GM19351 (cell line): Measurements from ENCODE around the gene KASH5.

Source experiments
- ATAC-seq: cut with Tn5 transposase; IDR thresholded peaks from one replicate; pipeline ENCODE4 v1.9.1; 2021; ENCODE audit warnings: mild to moderate bottlenecking, moderate library complexity; ENCODE audit not compliant: unreplicated experiment

Gene KASH5

GRCh38 chr19:49421039-49421877 is 33.2 kb downstream of the KASH5 start:
- no peak for ATAC-seq

GRCh38 chr19:49421878-49422202 is 33.8 kb downstream of the KASH5 start:
- ATAC-seq = no peak

GRCh38 chr19:49422407-49423070 is 34.5 kb downstream of the KASH5 start:
- ATAC-seq = no peak

GRCh38 chr19:49423071-49423984 is 35.3 kb downstream of the KASH5 start, which contains the start of gene PTH2:
Gene PTH2, minus strand, starts transcription at chr19:49423441. Its CDS starts 102 bp downstream, at chr19:49423339.
- no peak for ATAC-seq

GRCh38 chr19:49423985-49424303 is 35.9 kb downstream of the KASH5 start:
- no peak for ATAC-seq

GRCh38 chr19:49425178-49425577 is 37.1 kb downstream of the KASH5 start, which contains the start of gene GFY:
Gene GFY, plus strand, starts transcription at chr19:49425388. Its CDS starts 1,043 bp downstream, at chr19:49426431.
- no peak for ATAC-seq

GRCh38 chr19:49425922-49426592 is 38.0 kb downstream of the KASH5 start:
- ATAC-seq = no peak

- no peak for ATAC-seq
Measured at GRCh38 chr19:49427339-49427738, 39.3 kb downstream of the KASH5 start.

GRCh38 chr19:49427855-49428546 is 40.0 kb downstream of the KASH5 start:
- no peak for ATAC-seq

- no peak for ATAC-seq
Measured at GRCh38 chr19:49428547-49429451, 40.8 kb downstream of the KASH5 start.

- no peak for ATAC-seq
Measured at GRCh38 chr19:49430172-49430677, 42.2 kb downstream of the KASH5 start.

- no peak for ATAC-seq
Measured at GRCh38 chr19:49430678-49431329, 42.8 kb downstream of the KASH5 start.

GRCh38 chr19:49431330-49431749 is 43.3 kb downstream of the KASH5 start:
- ATAC-seq = no peak

GRCh38 chr19:49432141-49433073 is 44.4 kb downstream of the KASH5 start:
- ATAC-seq = no peak

- ATAC-seq = no peak
Measured at GRCh38 chr19:49433240-49433901, 45.3 kb downstream of the KASH5 start.

GRCh38 chr19:49434907-49435583 is 47.0 kb downstream of the KASH5 start:
- ATAC-seq = no peak
